GM10266 (cell line): ENCODE data around the gene ZNF490.

Source experiments
- DNase-seq: peaks from one replicate; pipeline ENCODE4 v3.0.0; 2012; ENCODE audit errors: extremely low spot score
- TF ChIP-seq, protein P1 (sequence below): IDR thresholded peaks from 2 replicates; pipeline ENCODE4 v1.5.1; 2012; ENCODE audit warnings: mild to moderate bottlenecking, low read depth; ENCODE audit not compliant: control insufficient read depth, insufficient read depth; ENCODE audit errors: missing control alignments

The ZNF490 gene

DNA sequence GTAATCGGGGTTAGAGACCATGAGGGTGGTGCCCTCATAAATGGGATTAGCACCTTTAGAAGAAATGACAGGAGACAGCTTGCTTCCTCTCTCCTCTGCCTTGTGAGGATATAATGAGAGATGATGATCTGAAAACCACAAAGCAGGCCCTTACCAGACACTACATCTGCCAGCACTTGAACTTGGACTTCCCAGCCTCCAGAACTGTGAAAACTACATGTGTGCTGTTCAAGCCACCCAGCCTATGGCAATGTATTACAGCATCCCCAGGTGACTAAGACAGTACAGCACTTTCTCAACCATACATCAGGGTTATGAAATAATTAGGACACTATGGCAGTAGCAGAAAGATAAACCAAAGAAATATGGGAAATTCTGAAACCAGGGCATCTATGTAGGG, 66.8 kb downstream of the ZNF490 start:
- TF ChIP-seq, protein P1, sequence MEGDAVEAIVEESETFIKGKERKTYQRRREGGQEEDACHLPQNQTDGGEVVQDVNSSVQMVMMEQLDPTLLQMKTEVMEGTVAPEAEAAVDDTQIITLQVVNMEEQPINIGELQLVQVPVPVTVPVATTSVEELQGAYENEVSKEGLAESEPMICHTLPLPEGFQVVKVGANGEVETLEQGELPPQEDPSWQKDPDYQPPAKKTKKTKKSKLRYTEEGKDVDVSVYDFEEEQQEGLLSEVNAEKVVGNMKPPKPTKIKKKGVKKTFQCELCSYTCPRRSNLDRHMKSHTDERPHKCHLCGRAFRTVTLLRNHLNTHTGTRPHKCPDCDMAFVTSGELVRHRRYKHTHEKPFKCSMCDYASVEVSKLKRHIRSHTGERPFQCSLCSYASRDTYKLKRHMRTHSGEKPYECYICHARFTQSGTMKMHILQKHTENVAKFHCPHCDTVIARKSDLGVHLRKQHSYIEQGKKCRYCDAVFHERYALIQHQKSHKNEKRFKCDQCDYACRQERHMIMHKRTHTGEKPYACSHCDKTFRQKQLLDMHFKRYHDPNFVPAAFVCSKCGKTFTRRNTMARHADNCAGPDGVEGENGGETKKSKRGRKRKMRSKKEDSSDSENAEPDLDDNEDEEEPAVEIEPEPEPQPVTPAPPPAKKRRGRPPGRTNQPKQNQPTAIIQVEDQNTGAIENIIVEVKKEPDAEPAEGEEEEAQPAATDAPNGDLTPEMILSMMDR: no peak
- DNase-seq: no peak
